Activated CD8-positive, alpha-beta T cell treated with anti-CD3 and anti-CD28 coated beads for 36 hours (primary cell): ENCODE data around the gene RMND5B. TPM values are rescaled to one million over a fixed set of nuclear protein-coding genes. Genes with fewer than 3 reads are reported as not detected.
A peak's percentile ranks its signal among the peaks of the same experiment; 100 is the strongest.

Experiments used
- ATAC-seq: fragments of 200-7000 bp; cut with Tn5 transposase; one replicate; pipeline ENCODE4 v1.10.0; 2021; ENCODE audit warnings: mild to moderate bottlenecking, moderate library complexity
- CTCF ChIA-PET: fragments of 350-600 bp; sonication (Branson Sonifier 250); formaldehyde crosslinking; loops from one replicate; lab custom pipeline; 2021; ENCODE audit warnings: antibody characterized with exemption; lab: Charles Lee
- POLR2A ChIA-PET: fragments of 350-600 bp; sonication (Branson Sonifier 250); formaldehyde crosslinking; loops from one replicate; lab custom pipeline; 2021; ENCODE audit warnings: antibody characterized with exemption; lab: Charles Lee
- DNase-seq: peaks from one replicate; pipeline ENCODE4 v3.0.0-alpha.2; 2020
- H3K27ac Mint-ChIP-seq: one replicate; pipeline ENCODE4 v1.8.0; 2021; ENCODE audit warnings: mild to moderate bottlenecking, mixed read lengths
- H3K27me3 Mint-ChIP-seq: one replicate; pipeline ENCODE4 v1.8.0; 2021; ENCODE audit warnings: mixed read lengths
- H3K36me3 Mint-ChIP-seq: one replicate; pipeline ENCODE4 v1.8.0; 2021; ENCODE audit warnings: low read depth, mixed read lengths
- H3K4me1 Mint-ChIP-seq: one replicate; pipeline ENCODE4 v1.8.0; 2021; ENCODE audit warnings: low read depth, mixed read lengths
- H3K4me3 Mint-ChIP-seq: one replicate; pipeline ENCODE4 v1.8.0; 2021; ENCODE audit warnings: mild to moderate bottlenecking, moderate library complexity, mixed read lengths
- H3K9me3 Mint-ChIP-seq: one replicate; pipeline ENCODE4 v1.8.0; 2021; ENCODE audit warnings: mixed read lengths
- CTCF ChIP-seq: fragments of 200-600 bp; IDR thresholded peaks from one replicate; pipeline ENCODE4 v1.8.0; 2022; ENCODE audit warnings: antibody characterized with exemption, mild to moderate bottlenecking
- intact Hi-C: fragments of 100-400 bp; cut with micrococcal nuclease; formaldehyde crosslinking; loops from one replicate; pipeline ENCODE4 v1.10.0; 2022
- total RNA-seq, 2 experiments: library from RNA; stranded (reverse); gene quantifications; one replicate each; pipeline ENCODE4 v1.2.3, GENCODE V29; 2021

The RMND5B gene
- total RNA-seq, 2 experiments from 2014 or later: 32.9 to 33.4 TPM

- ChIA-PET POLR2A (interaction anchor here (0.9 to 1.4 kb wide), 3 partner anchors 10 to 96 kb away, joined by 3 to 8 read pairs (median 3); no protein-coding TSS in a partner anchor), CTCF (interaction anchor here (2.0 to 4.1 kb wide), 4 partner anchors 8 to 87 kb away, joined by 5 to 56 read pairs (median 14); partner anchors contain the start of gene NHP2)
- Mint-ChIP-seq H3K9me3 (no peaks in the 10 kb centered on the region), H3K4me3 (no peak overlapping the region), H3K36me3 (no peaks in the 10 kb centered on the region), H3K27ac (no peak overlapping the region), H3K27me3 (peaks cover 6% of the 10 kb centered on the region), H3K4me1 (peaks cover 6% of the 10 kb centered on the region)
- DNase-seq: no peak
- TF ChIP-seq CTCF: no peak
- intact Hi-C loops: no loop called here
- no peak for ATAC-seq
Observed at GRCh38 chr5:178162481-178162880, 31.7 kb downstream of the RMND5B start.

- Mint-ChIP-seq H3K4me1 (peaks cover 6% of the 10 kb centered on the region), H3K4me3 (peak overlapping the region; percentile 44), H3K27me3 (peaks cover 6% of the 10 kb centered on the region), H3K27ac (no peak overlapping the region), H3K36me3 (no peaks in the 10 kb centered on the region), H3K9me3 (no peaks in the 10 kb centered on the region)
- peak; percentile 100 for ATAC-seq
- DNase-seq: peak; percentile 91
- peak; percentile 98 for TF ChIP-seq CTCF
- ChIA-PET CTCF (interaction anchor here (0.7 to 4.1 kb wide), 8 partner anchors 9 to 88 kb away, joined by 4 to 56 read pairs (median 4); partner anchors contain the start of gene NHP2), POLR2A (no interaction called here)
- intact Hi-C loops: loop anchor here (1.0 kb wide), 1 partner anchor 88 kb away; no protein-coding TSS in a partner anchor
Observed at GRCh38 chr5:178163772-178164735, 33.2 kb downstream of the RMND5B start.

GRCh38 chr5:178165581-178165980 is 34.8 kb downstream of the RMND5B start:
- TF ChIP-seq CTCF: no peak
- H3K36me3 Mint-ChIP-seq: no peaks in the 10 kb centered on the region
- no peak overlapping the region for H3K27ac Mint-ChIP-seq
- ChIA-PET POLR2A (no interaction called here), CTCF (interaction anchor here (0.9 to 1.6 kb wide), 2 partner anchors 88 to 90 kb away, joined by 3 to 19 read pairs; no protein-coding TSS in a partner anchor)
- no peaks in the 10 kb centered on the region for H3K9me3 Mint-ChIP-seq
- no peak overlapping the region for H3K4me3 Mint-ChIP-seq
- DNase-seq (no peak), ATAC-seq (no peak)
- peaks cover 6% of the 10 kb centered on the region for H3K4me1 Mint-ChIP-seq
- peaks cover 6% of the 10 kb centered on the region for H3K27me3 Mint-ChIP-seq
- intact Hi-C loops: no loop called here

- ATAC-seq (no peak), DNase-seq (no peak)
- Mint-ChIP-seq H3K9me3 (no peaks in the 10 kb centered on the region), H3K27ac (no peak overlapping the region), H3K4me1 (no peaks in the 10 kb centered on the region), H3K4me3 (no peak overlapping the region), H3K36me3 (no peaks in the 10 kb centered on the region), H3K27me3 (no peaks in the 10 kb centered on the region)
- intact Hi-C loops: no loop called here
- no peak for TF ChIP-seq CTCF
- POLR2A ChIA-PET: interaction anchor here (0.6 kb wide), 1 partner anchor 101 kb away, joined by 3 read pairs; no protein-coding TSS in a partner anchor
- CTCF ChIA-PET: interaction anchor here (1.3 kb wide), 1 partner anchor 94 kb away, joined by 5 read pairs; no protein-coding TSS in a partner anchor
Observed at GRCh38 chr5:178170455-178170854, 39.6 kb downstream of the RMND5B start.
